Keratinocyte (primary cell): ENCODE measurements around the gene HADHB. TPM values are rescaled to one million over a fixed set of nuclear protein-coding genes. Genes with fewer than 3 reads are reported as not detected.

Experiments
- DNase-seq: peaks from one replicate; pipeline ENCODE4 v3.0.0-alpha.2; 2011; ENCODE audit warnings: low read depth, missing footprints, low spot score
- FAIRE-seq: peaks from 2 replicates; lab custom pipeline; 2011; peaks lifted over from hg19 to GRCh38; lab: Jason Lieb, UNC
- H2AFZ ChIP-seq: 2 replicates; pipeline ENCODE4 v1.6.0; 2012; ENCODE audit warnings: low read length, control low read depth, inconsistent platforms; ENCODE audit not compliant: control insufficient read depth
- H3K27ac ChIP-seq: 2 replicates; pipeline ENCODE4 v1.5.1; 2011; ENCODE audit warnings: low read length; ENCODE audit not compliant: control insufficient read depth, insufficient read depth
- H3K27me3 ChIP-seq: 3 replicates; pipeline ENCODE4 v1.6.0; 2011; ENCODE audit warnings: low read length; ENCODE audit not compliant: control insufficient read depth, insufficient read depth; ENCODE audit errors: extremely low read depth
- H3K36me3 ChIP-seq, 2 experiments: 2 replicates in 1 of 2; 3 replicates in 1 of 2; pipeline ENCODE4 v1.5.1; 2011; ENCODE audit warnings: low read length in 2 of 2, mild to moderate bottlenecking in 1 of 2; ENCODE audit not compliant: control insufficient read depth in 2 of 2, insufficient read depth in 2 of 2; ENCODE audit errors: extremely low read depth in 1 of 2
- H3K4me1 ChIP-seq: 3 replicates; pipeline ENCODE4 v1.5.1; 2011; ENCODE audit warnings: low read length; ENCODE audit not compliant: control insufficient read depth, insufficient read depth; ENCODE audit errors: extremely low read depth
- H3K4me2 ChIP-seq: 3 replicates; pipeline ENCODE4 v1.6.0; 2011; ENCODE audit warnings: low read depth, low read length; ENCODE audit not compliant: control insufficient read depth, insufficient read depth; ENCODE audit errors: extremely low read depth
- H3K4me3 ChIP-seq, 3 experiments: fragments of 200-600 bp in 1 of 3; sonication (generic) in 1 of 3; 2 replicates in 2 of 3; 3 replicates in 1 of 3; pipeline ENCODE4 v1.5.1; 2011 to 2016; ENCODE audit warnings: low read length in 3 of 3, mild to moderate bottlenecking in 3 of 3, control low read depth in 2 of 3, inconsistent platforms in 1 of 3, low read depth in 1 of 3, mixed read lengths in 1 of 3, mixed run types in 1 of 3, moderate library complexity in 1 of 3; ENCODE audit not compliant: control insufficient read depth in 2 of 3, insufficient read depth in 2 of 3; ENCODE audit errors: extremely low read depth in 1 of 3
- H3K79me2 ChIP-seq: 2 replicates; pipeline ENCODE4 v1.6.0; 2012; ENCODE audit warnings: low read length; ENCODE audit not compliant: control insufficient read depth, insufficient read depth
- H3K9ac ChIP-seq: 3 replicates; pipeline ENCODE4 v1.6.0; 2011; ENCODE audit warnings: low read length; ENCODE audit not compliant: control insufficient read depth, insufficient read depth; ENCODE audit errors: extremely low read depth
- H3K9me1 ChIP-seq: 3 replicates; pipeline ENCODE4 v1.6.0; 2011; ENCODE audit warnings: low read length; ENCODE audit not compliant: control insufficient read depth, insufficient read depth; ENCODE audit errors: extremely low read depth
- H3K9me3 ChIP-seq: 2 replicates; pipeline ENCODE4 v1.5.1; 2012; ENCODE audit warnings: low read depth, low read length; ENCODE audit not compliant: control insufficient read depth
- H4K20me1 ChIP-seq: 3 replicates; pipeline ENCODE4 v1.6.0; 2011; ENCODE audit warnings: low read length; ENCODE audit not compliant: control insufficient read depth, insufficient read depth; ENCODE audit errors: extremely low read depth
- EZH2 ChIP-seq: IDR thresholded peaks from one replicate; pipeline ENCODE4 v1.6.1; 2012; ENCODE audit warnings: inconsistent platforms, mild to moderate bottlenecking, low read length, moderate library complexity
- dilution Hi-C: fragments of 300-500 bp; cut with MboI; formaldehyde crosslinking; loops from one replicate; pipeline ENCODE4 v1.7.0; 2020; ENCODE audit warnings: low sequenced_read_pairs; ENCODE audit not compliant: extremely low pct_ligation_motif_present
- polyA plus RNA-seq, 5 experiments: library from polyadenylated mRNA; depleted of rRNA in 3 of 5; stranded (reverse) in 3 of 5; stranded (forward) in 1 of 5; unstranded in 1 of 5; fragments of >200 nt; gene quantifications; 1 replicate in 1 of 5; 2 replicates in 3 of 5; 3 replicates in 1 of 5; pipeline versions ENCODE4 v1.2.1 to v1.2.3, GENCODE V29; 2011 to 2012; ENCODE audit warnings: missing spikeins in 2 of 5, low read depth in 1 of 5, low replicate concordance in 1 of 5
- TF ChIP-seq, protein P1 (sequence below), 3 experiments: IDR thresholded peaks in 1 of 3; conservative IDR thresholded peaks in 1 of 3; optimal IDR thresholded peaks in 1 of 3; 2 replicates in 2 of 3; 3 replicates in 1 of 3; pipeline versions ENCODE3 to v1.5.1; 2011; ENCODE audit warnings: low read length in 3 of 3, mild to moderate bottlenecking in 3 of 3, moderate library complexity in 2 of 3, control low read depth in 1 of 3, inconsistent platforms in 1 of 3; ENCODE audit not compliant: insufficient read depth in 2 of 3; ENCODE audit errors: extremely low read depth in 1 of 3

HADHB gene
- polyA plus RNA-seq, 1 donor (not counting 4 experiments of a cell fraction or from before 2014, with no cell fraction given), result 109 TPM

DNA sequence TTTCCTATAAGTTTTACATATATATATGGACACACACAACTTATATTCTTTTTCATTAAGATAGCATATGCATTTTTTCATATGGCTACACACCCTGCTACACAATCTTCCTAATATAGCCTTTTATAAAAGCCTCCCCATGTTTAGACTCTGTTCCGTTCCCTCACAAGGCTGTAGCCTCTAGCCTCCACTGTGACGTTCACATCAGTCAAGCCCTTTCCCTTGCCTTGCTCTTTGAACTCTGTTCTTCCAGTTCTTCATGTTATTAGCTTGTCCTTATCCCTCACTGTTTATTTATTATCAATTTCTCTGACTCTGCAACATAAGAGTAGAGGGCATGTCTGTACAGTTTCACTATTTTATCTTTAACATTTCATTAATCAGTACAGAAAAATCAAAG is 38.9 kb downstream of the HADHB start:
- H3K27ac ChIP-seq, result peak overlapping the region; percentile 63
- no peaks in the 10 kb centered on the region for H3K27me3 ChIP-seq
- dilution Hi-C loops, result no loop called here
- H3K79me2 ChIP-seq, result no peaks in the 10 kb centered on the region
- DNase-seq, result no peak
- H3K9me1 ChIP-seq, result no peaks in the 10 kb centered on the region
- H3K9ac ChIP-seq, result no peak overlapping the region
- H3K4me2 ChIP-seq, result no peak overlapping the region
- H4K20me1 ChIP-seq, result no peaks in the 10 kb centered on the region
- FAIRE-seq, result no peak
- no peak overlapping the region for H2AFZ ChIP-seq
- H3K36me3 ChIP-seq, result peaks cover 8 to 21% of the 10 kb centered on the region in 2 experiments
- no peaks in the 10 kb centered on the region for H3K9me3 ChIP-seq
- H3K4me3 ChIP-seq, result no peak overlapping the region
- TF ChIP-seq EZH2, result no peak
- TF ChIP-seq, protein P1, sequence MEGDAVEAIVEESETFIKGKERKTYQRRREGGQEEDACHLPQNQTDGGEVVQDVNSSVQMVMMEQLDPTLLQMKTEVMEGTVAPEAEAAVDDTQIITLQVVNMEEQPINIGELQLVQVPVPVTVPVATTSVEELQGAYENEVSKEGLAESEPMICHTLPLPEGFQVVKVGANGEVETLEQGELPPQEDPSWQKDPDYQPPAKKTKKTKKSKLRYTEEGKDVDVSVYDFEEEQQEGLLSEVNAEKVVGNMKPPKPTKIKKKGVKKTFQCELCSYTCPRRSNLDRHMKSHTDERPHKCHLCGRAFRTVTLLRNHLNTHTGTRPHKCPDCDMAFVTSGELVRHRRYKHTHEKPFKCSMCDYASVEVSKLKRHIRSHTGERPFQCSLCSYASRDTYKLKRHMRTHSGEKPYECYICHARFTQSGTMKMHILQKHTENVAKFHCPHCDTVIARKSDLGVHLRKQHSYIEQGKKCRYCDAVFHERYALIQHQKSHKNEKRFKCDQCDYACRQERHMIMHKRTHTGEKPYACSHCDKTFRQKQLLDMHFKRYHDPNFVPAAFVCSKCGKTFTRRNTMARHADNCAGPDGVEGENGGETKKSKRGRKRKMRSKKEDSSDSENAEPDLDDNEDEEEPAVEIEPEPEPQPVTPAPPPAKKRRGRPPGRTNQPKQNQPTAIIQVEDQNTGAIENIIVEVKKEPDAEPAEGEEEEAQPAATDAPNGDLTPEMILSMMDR (optimal IDR thresholded peaks at IDR 0.05 in 1 of 3, IDR thresholded peaks at IDR 0.05 in 1 of 3, conservative IDR thresholded peaks at IDR 0.05 in 1 of 3; ENCODE audit: extremely low read depth in 1 of 3, insufficient read depth in 2 of 3, low read length in 3 of 3), result no peak
- peaks cover 18% of the 10 kb centered on the region for H3K4me1 ChIP-seq

DNA sequence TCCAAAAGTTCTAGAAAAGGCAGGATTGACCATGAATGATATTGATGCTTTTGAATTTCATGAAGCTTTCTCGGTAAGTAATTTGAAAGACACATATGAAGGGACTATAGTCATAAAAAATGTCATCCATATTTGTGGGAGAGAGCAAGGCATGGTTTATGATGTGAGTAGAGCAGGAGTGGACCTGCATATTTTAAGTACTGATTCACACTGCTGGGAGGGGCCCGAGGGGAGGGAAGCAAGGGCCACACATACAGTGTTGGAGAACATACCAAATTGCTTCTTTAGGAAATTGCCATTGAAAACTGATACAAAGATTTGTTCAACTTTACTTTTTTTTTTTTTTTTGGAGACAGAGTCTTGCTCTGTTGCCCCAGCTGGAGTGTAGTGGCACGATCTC is 39.4 kb downstream of the HADHB start:
- Histone ChIP-seq H3K27me3 (no peaks in the 10 kb centered on the region), H3K27ac (peak overlapping the region; percentile 63), H4K20me1 (no peaks in the 10 kb centered on the region), H3K4me3 (no peak overlapping the region), H3K9ac (no peak overlapping the region), H3K9me1 (no peaks in the 10 kb centered on the region), H2AFZ (no peak overlapping the region), H3K36me3 (peaks cover 7 to 17% of the 10 kb centered on the region in 2 experiments), H3K79me2 (no peaks in the 10 kb centered on the region), H3K4me1 (peaks cover 18% of the 10 kb centered on the region), H3K4me2 (peak overlapping the region; percentile 2), H3K9me3 (no peaks in the 10 kb centered on the region)
- dilution Hi-C loops, result no loop called here
- peak; percentile 86 for FAIRE-seq
- DNase-seq, result no peak
- TF ChIP-seq, protein P1 (optimal IDR thresholded peaks at IDR 0.05 in 1 of 3, IDR thresholded peaks at IDR 0.05 in 1 of 3, conservative IDR thresholded peaks at IDR 0.05 in 1 of 3; ENCODE audit: extremely low read depth in 1 of 3, insufficient read depth in 2 of 3, low read length in 3 of 3), result no peak
- TF ChIP-seq EZH2, result no peak
